ENCODE measurements around the gene MN1.

The MN1 gene

DNA sequence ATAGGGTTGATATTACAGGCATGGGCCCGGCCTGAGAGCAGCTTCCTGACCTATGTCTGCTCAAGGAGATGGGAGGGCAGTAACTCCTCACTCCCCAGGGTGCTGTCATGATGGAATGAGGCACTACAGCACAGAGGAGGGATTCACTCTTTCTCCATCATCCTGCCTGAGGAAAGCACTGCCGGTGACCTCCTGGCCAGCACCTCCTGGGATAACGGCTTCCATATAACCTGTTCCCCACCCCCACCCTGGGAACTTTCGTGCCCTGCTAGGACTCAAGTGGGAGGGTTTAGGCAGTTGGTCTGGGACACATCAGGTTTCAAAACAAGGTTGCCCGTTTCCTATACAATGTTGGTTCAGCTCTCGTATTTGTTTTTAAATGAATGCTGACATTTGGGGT is 42.7 kb upstream of the MN1 start:
- TF ChIP-seq GABPA (IDR thresholded peaks at IDR 0.05; ENCODE audit: low read depth) (no peak), POLR2AphosphoS5 (IDR thresholded peaks at IDR 0.05; ENCODE audit: low read depth) (no peak), CTCF (IDR thresholded peaks at IDR 0.05; ENCODE audit: insufficient read depth, low read length) (no peak), SPI1 (IDR thresholded peaks at IDR 0.05; ENCODE audit: borderline replicate concordance, low read depth) (no peak)
- TF ChIP-seq, protein P1, sequence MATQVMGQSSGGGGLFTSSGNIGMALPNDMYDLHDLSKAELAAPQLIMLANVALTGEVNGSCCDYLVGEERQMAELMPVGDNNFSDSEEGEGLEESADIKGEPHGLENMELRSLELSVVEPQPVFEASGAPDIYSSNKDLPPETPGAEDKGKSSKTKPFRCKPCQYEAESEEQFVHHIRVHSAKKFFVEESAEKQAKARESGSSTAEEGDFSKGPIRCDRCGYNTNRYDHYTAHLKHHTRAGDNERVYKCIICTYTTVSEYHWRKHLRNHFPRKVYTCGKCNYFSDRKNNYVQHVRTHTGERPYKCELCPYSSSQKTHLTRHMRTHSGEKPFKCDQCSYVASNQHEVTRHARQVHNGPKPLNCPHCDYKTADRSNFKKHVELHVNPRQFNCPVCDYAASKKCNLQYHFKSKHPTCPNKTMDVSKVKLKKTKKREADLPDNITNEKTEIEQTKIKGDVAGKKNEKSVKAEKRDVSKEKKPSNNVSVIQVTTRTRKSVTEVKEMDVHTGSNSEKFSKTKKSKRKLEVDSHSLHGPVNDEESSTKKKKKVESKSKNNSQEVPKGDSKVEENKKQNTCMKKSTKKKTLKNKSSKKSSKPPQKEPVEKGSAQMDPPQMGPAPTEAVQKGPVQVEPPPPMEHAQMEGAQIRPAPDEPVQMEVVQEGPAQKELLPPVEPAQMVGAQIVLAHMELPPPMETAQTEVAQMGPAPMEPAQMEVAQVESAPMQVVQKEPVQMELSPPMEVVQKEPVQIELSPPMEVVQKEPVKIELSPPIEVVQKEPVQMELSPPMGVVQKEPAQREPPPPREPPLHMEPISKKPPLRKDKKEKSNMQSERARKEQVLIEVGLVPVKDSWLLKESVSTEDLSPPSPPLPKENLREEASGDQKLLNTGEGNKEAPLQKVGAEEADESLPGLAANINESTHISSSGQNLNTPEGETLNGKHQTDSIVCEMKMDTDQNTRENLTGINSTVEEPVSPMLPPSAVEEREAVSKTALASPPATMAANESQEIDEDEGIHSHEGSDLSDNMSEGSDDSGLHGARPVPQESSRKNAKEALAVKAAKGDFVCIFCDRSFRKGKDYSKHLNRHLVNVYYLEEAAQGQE (IDR thresholded peaks at IDR 0.05; ENCODE audit: insufficient replicate concordance, low read depth): no peak
- Histone ChIP-seq H3K27me3 (ENCODE audit: insufficient read depth, poor library complexity, severe bottlenecking) (no peaks in the 10 kb centered on the region), H3K27ac (replicated peaks) (no peak overlapping the region), H3K4me3 (replicated peaks; ENCODE audit: insufficient read depth, low read length) (no peak overlapping the region)
- no peak for DNase-seq (ENCODE audit: low read depth in 1 of 2, low spot score in 1 of 2)

DNA sequence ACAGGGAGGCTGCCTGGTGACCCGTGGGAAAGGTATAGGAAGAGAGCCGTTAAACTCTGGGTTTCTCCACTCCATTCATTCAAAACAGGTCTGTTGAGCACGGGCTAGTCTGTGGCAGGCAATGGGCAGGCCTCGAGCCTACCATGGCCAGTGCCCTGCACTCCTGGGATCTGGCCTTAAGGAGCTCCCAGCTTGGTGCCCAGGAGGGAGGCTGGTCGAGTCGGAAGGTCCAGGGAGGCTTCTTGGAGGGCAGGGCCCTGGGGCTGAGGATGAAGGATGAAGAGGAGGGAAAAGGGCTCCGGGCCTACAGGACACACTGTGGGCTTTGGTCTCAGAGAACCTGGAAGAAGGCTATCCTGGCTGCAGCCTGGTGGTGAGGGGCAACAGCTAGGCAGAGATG is 41.9 kb upstream of the MN1 start:
- H3K27me3 ChIP-seq (ENCODE audit: insufficient read depth, poor library complexity, severe bottlenecking): no peaks in the 10 kb centered on the region

GRCh38 chr22:27842669-27843431 is 41.3 kb upstream of the MN1 start:
- H3K27ac ChIP-seq (replicated peaks): no peak overlapping the region
- TF ChIP-seq POLR2AphosphoS5 (IDR thresholded peaks at IDR 0.05; ENCODE audit: low read depth) (no peak), GABPA (IDR thresholded peaks at IDR 0.05; ENCODE audit: low read depth) (no peak), SPI1 (IDR thresholded peaks at IDR 0.05; ENCODE audit: borderline replicate concordance, low read depth) (no peak), CTCF (IDR thresholded peaks at IDR 0.05; ENCODE audit: insufficient read depth, low read length) (no peak)
- TF ChIP-seq, protein P1 (IDR thresholded peaks at IDR 0.05; ENCODE audit: insufficient replicate concordance, low read depth): no peak
- no peak for DNase-seq (ENCODE audit: low read depth in 1 of 2, low spot score in 1 of 2)
- no peak overlapping the region for H3K4me3 ChIP-seq (replicated peaks; ENCODE audit: insufficient read depth, low read length)
- H3K27me3 ChIP-seq (ENCODE audit: insufficient read depth, poor library complexity, severe bottlenecking): no peaks in the 10 kb centered on the region

More for the DNA sequence above, 41.9 kb upstream of the MN1 start:
- Histone ChIP-seq H3K27ac (replicated peaks) (no peak overlapping the region), H3K4me3 (replicated peaks; ENCODE audit: insufficient read depth, low read length) (no peak overlapping the region)
- no peak for DNase-seq (ENCODE audit: low read depth in 1 of 2, low spot score in 1 of 2)
- TF ChIP-seq SPI1 (IDR thresholded peaks at IDR 0.05; ENCODE audit: borderline replicate concordance, low read depth): no peak
- TF ChIP-seq POLR2AphosphoS5 (IDR thresholded peaks at IDR 0.05; ENCODE audit: low read depth): no peak
- no peak for TF ChIP-seq GABPA (IDR thresholded peaks at IDR 0.05; ENCODE audit: low read depth)
- TF ChIP-seq, protein P1 (IDR thresholded peaks at IDR 0.05; ENCODE audit: insufficient replicate concordance, low read depth): no peak
- TF ChIP-seq CTCF (IDR thresholded peaks at IDR 0.05; ENCODE audit: insufficient read depth, low read length): no peak
